K562 (cell line): ENCODE data around the gene ISYNA1. TPM values are rescaled to one million over a fixed set of nuclear protein-coding genes. Genes with fewer than 3 reads are reported as not detected.

ENCODE experiments used
- ARNT ChIP-seq, 2 experiments: fragments of 450-650 bp; IDR thresholded peaks; 2 replicates each; pipeline ENCODE4 v1.6.1; 2016; ENCODE audit warnings: mild to moderate bottlenecking in 1 of 2
- CTCF ChIP-seq, 3 experiments: IDR thresholded peaks in 2 of 3; conservative IDR thresholded peaks in 1 of 3; 2 replicates each; pipeline ENCODE4 v1.5.1; 2011 to 2012; ENCODE audit warnings: low read length in 3 of 3, mild to moderate bottlenecking in 3 of 3, control low read depth in 2 of 3, improper control_type of control experiment in 1 of 3, inconsistent platforms in 1 of 3, low read depth in 1 of 3, mixed read lengths in 1 of 3, moderate library complexity in 1 of 3; ENCODE audit not compliant: insufficient read depth in 2 of 3
- ETV1 ChIP-seq: fragments of 450-650 bp; conservative IDR thresholded peaks from 2 replicates; pipeline ENCODE4 v1.6.1; 2016; ENCODE audit warnings: missing genetic modification characterization, control low read depth, low read depth, missing compliant biosample characterization
- GTF2F1 ChIP-seq: IDR thresholded peaks from 2 replicates; pipeline ENCODE4 v1.6.1; 2011; ENCODE audit warnings: low read depth, low read length, improper control_type of control experiment
- HMGN3 ChIP-seq: IDR thresholded peaks from 2 replicates; pipeline ENCODE4 v1.6.1; 2011; ENCODE audit warnings: borderline replicate concordance, low read depth, mild to moderate bottlenecking, mixed read lengths, low read length; ENCODE audit not compliant: insufficient read length; ENCODE audit errors: extremely low read depth
- L3MBTL2 ChIP-seq: fragments of 450-650 bp; IDR thresholded peaks from 2 replicates; pipeline ENCODE4 v1.6.1; 2016; ENCODE audit warnings: mild to moderate bottlenecking, moderate library complexity
- NBN ChIP-seq: fragments of 450-650 bp; IDR thresholded peaks from 2 replicates; pipeline ENCODE4 v1.6.1; 2016; ENCODE audit warnings: low read depth, mild to moderate bottlenecking
- PHF21A ChIP-seq: fragments of 450-650 bp; IDR thresholded peaks from 2 replicates; pipeline ENCODE4 v1.6.1; 2017; ENCODE audit warnings: low read depth, borderline replicate concordance
- POLR2A ChIP-seq: fragments of 450-650 bp; conservative IDR thresholded peaks from 2 replicates; pipeline ENCODE4 v1.6.1; 2016
- RBFOX2 ChIP-seq: fragments of 200-400 bp; formaldehyde crosslinking; IDR thresholded peaks from 2 replicates; pipeline ENCODE4 v1.6.1; 2017; ENCODE audit warnings: low read depth, mild to moderate bottlenecking, low read length, moderate library complexity
- RBM15 ChIP-seq: fragments of 200-400 bp; formaldehyde crosslinking; IDR thresholded peaks from 2 replicates; pipeline ENCODE4 v1.6.1; 2018; ENCODE audit warnings: mild to moderate bottlenecking, low read length, moderate library complexity; ENCODE audit not compliant: insufficient read depth
- RBM22 ChIP-seq: fragments of 200-400 bp; formaldehyde crosslinking; IDR thresholded peaks from 2 replicates; pipeline ENCODE4 v1.6.1; 2018; ENCODE audit warnings: low read length, low read depth; ENCODE audit not compliant: poor library complexity, severe bottlenecking
- SP2 ChIP-seq: IDR thresholded peaks from 2 replicates; pipeline ENCODE4 v1.6.1; 2011; ENCODE audit warnings: mild to moderate bottlenecking, low read depth, low read length, moderate library complexity; ENCODE audit not compliant: poor library complexity, severe bottlenecking; ENCODE audit errors: extremely low read depth
- SRSF9 ChIP-seq: fragments of 200-400 bp; formaldehyde crosslinking; IDR thresholded peaks from 2 replicates; pipeline ENCODE4 v1.6.1; 2017; ENCODE audit warnings: low read depth, low read length, borderline replicate concordance
- TAF1 ChIP-seq: IDR thresholded peaks from 2 replicates; pipeline ENCODE4 v1.6.1; 2011; ENCODE audit warnings: mild to moderate bottlenecking, low read length, moderate library complexity; ENCODE audit not compliant: insufficient read depth, control insufficient read depth, severe bottlenecking; ENCODE audit errors: extremely low read depth
- TCF3 ChIP-seq: sonication (generic); formaldehyde crosslinking; IDR thresholded peaks from 2 replicates; pipeline ENCODE4 v1.4.0; 2020; ENCODE audit warnings: mild to moderate bottlenecking, missing genetic modification reagents
- TCFL5 ChIP-seq: fragments of 250-450 bp; sonication (Bioruptor Pico); conservative IDR thresholded peaks from 2 replicates; pipeline ENCODE4 v1.6.1; 2021; ENCODE audit warnings: mild to moderate bottlenecking, moderate library complexity, matching md5 sums
- THAP12 ChIP-seq: fragments of 250-450 bp; sonication (Bioruptor Pico); IDR thresholded peaks from 2 replicates; pipeline ENCODE4 v1.9.0; 2021; ENCODE audit warnings: mild to moderate bottlenecking, inconsistent platforms
- VEZF1 ChIP-seq: fragments of 200-800 bp; sonication (Bioruptor generic); IDR thresholded peaks from 2 replicates; pipeline ENCODE4 v1.6.1; 2017; ENCODE audit warnings: missing genetic modification characterization, missing compliant biosample characterization
- ZNF12 ChIP-seq: sonication (generic); formaldehyde crosslinking; IDR thresholded peaks from 2 replicates; pipeline ENCODE4 v1.4.0; 2020; ENCODE audit warnings: mild to moderate bottlenecking, missing genetic modification reagents
- ZNF277 ChIP-seq: fragments of 250-450 bp; sonication (Bioruptor Pico); IDR thresholded peaks from 2 replicates; pipeline ENCODE4 v1.8.0; 2022; ENCODE audit warnings: inconsistent platforms, mild to moderate bottlenecking, moderate library complexity, borderline replicate concordance
- ZNF584 ChIP-seq: fragments of 200-800 bp; sonication (Bioruptor generic); IDR thresholded peaks from 2 replicates; pipeline ENCODE4 v1.6.1; 2016; ENCODE audit warnings: low read depth, mild to moderate bottlenecking, missing genetic modification characterization, missing compliant biosample characterization
- polyA plus RNA-seq, 8 experiments: library from polyadenylated mRNA; depleted of rRNA in 4 of 8; stranded (reverse) in 5 of 8; unstranded in 3 of 8; fragments of >200 nt; fragmentation: Nextera tagmentation in 2 of 8; fragmentation: Illumina TruSeq in 1 of 8; extraction: Ambion mirVana in 2 of 8; extraction: Trizol in 1 of 8; gene quantifications; 2 replicates each; pipeline versions ENCODE4 v1.2.1 to v1.2.3, GENCODE V29; 2011 to 2014; ENCODE audit warnings: inconsistent platforms in 1 of 8, missing spikeins in 1 of 8
- total RNA-seq, 7 experiments: library from RNA; depleted of rRNA in 6 of 7; stranded (reverse); fragments of >200 nt in 6 of 7; fragmentation: Illumina TruSeq in 2 of 7; extraction: Trizol in 2 of 7; gene quantifications; 2 replicates each; pipeline versions ENCODE4 v1.2.1 to v1.2.3, GENCODE V29; 2011 to 2021; ENCODE audit warnings: low replicate concordance in 1 of 7

The ISYNA1 gene
- total and polyA plus RNA-seq, 9 of the 15 experiments (the other 6 are each of a cell fraction or from before 2014, with no cell fraction given): 21.8 to 460 (median 93.2) TPM

- TF ChIP-seq THAP12 (CRISPR knock-in tag): no peak
- TF ChIP-seq HMGN3: peak; percentile 35
- TF ChIP-seq TCF3: no peak
- TF ChIP-seq PHF21A: no peak
- no peak for TF ChIP-seq CTCF (IDR thresholded peaks at IDR 0.05 in 2 of 3, conservative IDR thresholded peaks at IDR 0.05 in 1 of 3; ENCODE audit: insufficient read depth in 2 of 3, low read depth in 1 of 3, low read length in 3 of 3)
- TF ChIP-seq RBM15: no peak
- no peak for TF ChIP-seq ZNF12 (CRISPR knock-in tag)
- TF ChIP-seq ETV1 (tag): no peak
- TF ChIP-seq SP2: no peak
- no peak for TF ChIP-seq VEZF1 (CRISPR knock-in tag)
- TF ChIP-seq TAF1: no peak
- no peak for TF ChIP-seq ZNF277 (CRISPR knock-in tag)
- TF ChIP-seq RBFOX2: peak; percentile 61
- TF ChIP-seq TCFL5 (CRISPR knock-in tag): no peak
- 0 out of 2 replicates have a peak, but pooled peaks have one; percentile 10 for TF ChIP-seq POLR2A
- no peak for TF ChIP-seq NBN
- peak; percentile 72 for TF ChIP-seq RBM22
- no peak for TF ChIP-seq GTF2F1
- TF ChIP-seq ZNF584 (CRISPR knock-in tag): no peak
- TF ChIP-seq ARNT (IDR thresholded peaks at IDR 0.05): no peak
- no peak for TF ChIP-seq SRSF9
- TF ChIP-seq L3MBTL2: no peak
Measured at GRCh38 chr19:18435178-18435841, 2.6 kb downstream of the ISYNA1 start (continued).
